Endothelial cell of umbilical vein (primary cell): Measurements from ENCODE around the gene RFX2.

Source experiments
- EZH2 ChIP-seq: IDR thresholded peaks from 2 replicates; pipeline ENCODE4 v1.6.1; 2012; ENCODE audit warnings: borderline replicate concordance, low read depth, mild to moderate bottlenecking, moderate library complexity, low read length, inconsistent platforms; ENCODE audit not compliant: severe bottlenecking
- GATA2 ChIP-seq: IDR thresholded peaks from 2 replicates; pipeline ENCODE4 v1.7.0; 2011; ENCODE audit warnings: low read depth, mild to moderate bottlenecking, moderate library complexity, mixed read lengths, low read length; ENCODE audit not compliant: insufficient read length, insufficient read depth
- POLR2A ChIP-seq: IDR thresholded peaks from 2 replicates; pipeline ENCODE4 v1.6.1; 2012; ENCODE audit warnings: low read depth, mild to moderate bottlenecking, control low read depth, low read length
- TF ChIP-seq, protein P1 (sequence below), 2 donors: IDR thresholded peaks; 1 replicate in 1 of 2; 2 replicates in 1 of 2; pipeline ENCODE4 v1.5.1; 2011; ENCODE audit warnings: low read length in 2 of 2, mild to moderate bottlenecking in 2 of 2, moderate library complexity in 2 of 2, control low read depth in 1 of 2, inconsistent platforms in 1 of 2, low read depth in 1 of 2; ENCODE audit not compliant: insufficient read depth in 1 of 2; ENCODE audit errors: extremely low read depth in 1 of 2

DNA sequence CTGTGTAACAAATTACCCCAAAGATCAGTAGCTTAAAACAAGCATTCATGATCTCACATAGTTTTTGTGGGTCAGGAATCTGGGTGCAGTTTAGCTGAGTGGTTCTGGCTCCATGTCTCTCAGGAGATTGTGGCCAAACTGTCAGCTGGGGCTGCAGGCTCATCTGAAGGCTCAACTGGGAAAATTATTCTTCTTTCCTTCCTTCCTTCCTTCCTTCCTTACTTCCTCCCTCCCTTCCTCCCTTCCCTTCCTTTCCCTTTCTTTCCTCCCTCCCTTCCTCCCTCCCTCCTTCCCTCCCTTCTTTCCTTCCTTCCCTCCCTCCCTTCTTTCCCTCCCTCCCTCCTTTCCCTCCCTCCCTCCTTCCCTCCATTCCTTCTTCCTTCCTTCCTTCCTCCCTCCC lies 8.7 kb upstream of the RFX2 start:
- TF ChIP-seq, protein P1, sequence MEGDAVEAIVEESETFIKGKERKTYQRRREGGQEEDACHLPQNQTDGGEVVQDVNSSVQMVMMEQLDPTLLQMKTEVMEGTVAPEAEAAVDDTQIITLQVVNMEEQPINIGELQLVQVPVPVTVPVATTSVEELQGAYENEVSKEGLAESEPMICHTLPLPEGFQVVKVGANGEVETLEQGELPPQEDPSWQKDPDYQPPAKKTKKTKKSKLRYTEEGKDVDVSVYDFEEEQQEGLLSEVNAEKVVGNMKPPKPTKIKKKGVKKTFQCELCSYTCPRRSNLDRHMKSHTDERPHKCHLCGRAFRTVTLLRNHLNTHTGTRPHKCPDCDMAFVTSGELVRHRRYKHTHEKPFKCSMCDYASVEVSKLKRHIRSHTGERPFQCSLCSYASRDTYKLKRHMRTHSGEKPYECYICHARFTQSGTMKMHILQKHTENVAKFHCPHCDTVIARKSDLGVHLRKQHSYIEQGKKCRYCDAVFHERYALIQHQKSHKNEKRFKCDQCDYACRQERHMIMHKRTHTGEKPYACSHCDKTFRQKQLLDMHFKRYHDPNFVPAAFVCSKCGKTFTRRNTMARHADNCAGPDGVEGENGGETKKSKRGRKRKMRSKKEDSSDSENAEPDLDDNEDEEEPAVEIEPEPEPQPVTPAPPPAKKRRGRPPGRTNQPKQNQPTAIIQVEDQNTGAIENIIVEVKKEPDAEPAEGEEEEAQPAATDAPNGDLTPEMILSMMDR (IDR thresholded peaks at IDR 0.05; ENCODE audit: extremely low read depth in 1 of 2, insufficient read depth in 1 of 2, low read depth in 1 of 2, low read length in 2 of 2): no peak
- TF ChIP-seq GATA2: no peak
- TF ChIP-seq POLR2A: no peak
- no peak for TF ChIP-seq EZH2
